CD14-positive monocyte (primary cell): ENCODE data around the gene SLC17A2. TPM values are rescaled to one million over a fixed set of nuclear protein-coding genes. Genes with fewer than 3 reads are reported as not detected.

Source experiments
- DNase-seq, 3 donors: peaks; one replicate each; pipeline ENCODE4 v3.0.0-alpha.2; 2011 to 2022
- H2AFZ ChIP-seq: 2 replicates; pipeline ENCODE4 v1.6.0; 2012; ENCODE audit warnings: mild to moderate bottlenecking, low read depth, low read length, inconsistent platforms; ENCODE audit not compliant: insufficient read depth, poor library complexity, severe bottlenecking
- H3K27ac ChIP-seq, 2 donors: 1 replicate in 1 of 2; 2 replicates in 1 of 2; pipeline ENCODE4 v1.5.1; 2012 to 2013; ENCODE audit warnings: low read length in 2 of 2, control low read depth in 1 of 2, inconsistent platforms in 1 of 2, low read depth in 1 of 2, mild to moderate bottlenecking in 1 of 2
- H3K27me3 ChIP-seq, 2 donors: one replicate each; pipeline versions ENCODE4 v1.6.0 to v1.6.1; 2011 to 2013; ENCODE audit warnings: low read length in 2 of 2; ENCODE audit not compliant: control insufficient read depth in 2 of 2, insufficient read depth in 2 of 2
- H3K36me3 ChIP-seq, 2 donors: replicated peaks in 1 of 2; 1 replicate in 1 of 2; 2 replicates in 1 of 2; pipeline versions ENCODE4 v1.5.1 to v1.6.1; 2012 to 2013; ENCODE audit warnings: low read length in 2 of 2, control low read depth in 1 of 2, inconsistent platforms in 1 of 2, mild to moderate bottlenecking in 1 of 2; ENCODE audit not compliant: insufficient read depth in 2 of 2, control insufficient read depth in 1 of 2
- H3K4me1 ChIP-seq, 2 donors: 1 replicate in 1 of 2; 2 replicates in 1 of 2; pipeline versions ENCODE4 v1.5.1 to v1.6.1; 2012 to 2013; ENCODE audit warnings: low read length in 2 of 2, control low read depth in 1 of 2, inconsistent platforms in 1 of 2, mild to moderate bottlenecking in 1 of 2, moderate library complexity in 1 of 2; ENCODE audit not compliant: insufficient read depth in 2 of 2, control insufficient read depth in 1 of 2
- H3K4me2 ChIP-seq: replicated peaks from 2 replicates; pipeline ENCODE3; 2012; ENCODE audit warnings: low read length, moderate library complexity, mild to moderate bottlenecking; ENCODE audit not compliant: poor library complexity, severe bottlenecking; ENCODE audit errors: extremely low read depth
- H3K4me3 ChIP-seq, 3 experiments: fragments of 200-600 bp in 1 of 3; sonication (generic) in 1 of 3; replicated peaks in 1 of 3; 1 replicate in 2 of 3; 2 replicates in 1 of 3; pipeline ENCODE4 v1.5.1; 2011 to 2013; ENCODE audit warnings: low read length in 3 of 3, mild to moderate bottlenecking in 3 of 3, control low read depth in 2 of 3, low read depth in 2 of 3, inconsistent platforms in 1 of 3, moderate library complexity in 1 of 3
- H3K79me2 ChIP-seq: 2 replicates; pipeline ENCODE4 v1.6.0; 2012; ENCODE audit warnings: mild to moderate bottlenecking, control low read depth, inconsistent platforms, low read length, moderate library complexity; ENCODE audit not compliant: insufficient read depth
- H3K9ac ChIP-seq: 2 replicates; pipeline ENCODE4 v1.6.0; 2017; ENCODE audit warnings: low read length, mild to moderate bottlenecking; ENCODE audit not compliant: insufficient read depth, poor library complexity, severe bottlenecking
- H3K9me3 ChIP-seq, 2 donors: replicated peaks in 1 of 2; 1 replicate in 1 of 2; 2 replicates in 1 of 2; pipeline versions ENCODE4 v1.5.1 to v1.6.1; 2012 to 2013; ENCODE audit warnings: low read length in 2 of 2, control low read depth in 1 of 2; ENCODE audit not compliant: control insufficient read depth in 1 of 2, insufficient read depth in 1 of 2
- H4K20me1 ChIP-seq: 2 replicates; pipeline ENCODE4 v1.6.0; 2012; ENCODE audit warnings: mild to moderate bottlenecking, low read length, control low read depth, moderate library complexity; ENCODE audit not compliant: insufficient read depth
- H3K27ac Mint-ChIP-seq, 7 donors: one replicate each; pipeline ENCODE4 v1.8.0; 2020; ENCODE audit warnings: mild to moderate bottlenecking in 7 of 7, mixed read lengths in 7 of 7, moderate library complexity in 6 of 7, inconsistent platforms in 2 of 7
- H3K27me3 Mint-ChIP-seq, 3 donors: one replicate each; pipeline ENCODE4 v1.8.0; 2021 to 2022; ENCODE audit warnings: low read depth in 3 of 3, mild to moderate bottlenecking in 3 of 3, mixed read lengths in 3 of 3, moderate library complexity in 3 of 3, inconsistent platforms in 1 of 3
- H3K36me3 Mint-ChIP-seq, 2 donors: one replicate each; pipeline ENCODE4 v1.8.0; 2020; ENCODE audit warnings: mixed read lengths in 2 of 2, inconsistent platforms in 1 of 2, mild to moderate bottlenecking in 1 of 2
- H3K4me1 Mint-ChIP-seq: one replicate; pipeline ENCODE4 v1.8.0; 2020; ENCODE audit warnings: mild to moderate bottlenecking, mixed read lengths
- H3K4me3 Mint-ChIP-seq, 2 donors: one replicate each; pipeline ENCODE4 v1.8.0; 2020; ENCODE audit warnings: mild to moderate bottlenecking in 2 of 2, mixed read lengths in 2 of 2, moderate library complexity in 1 of 2
- H3K9me3 Mint-ChIP-seq, 7 donors: one replicate each; pipeline ENCODE4 v1.8.0; 2020 to 2022; ENCODE audit warnings: mixed read lengths in 7 of 7, mild to moderate bottlenecking in 6 of 7, moderate library complexity in 6 of 7, inconsistent platforms in 2 of 7
- WGBS: methylation state at CpG from one replicate; pipeline ENCODE4 v1.1.5; 2013; ENCODE audit warnings: missing lambda C conversion rate; ENCODE audit not compliant: insufficient coverage; 5-methylcytosine and 5-hydroxymethylcytosine counted together
- intact Hi-C, 2 donors: fragments of 100-400 bp; cut with micrococcal nuclease; formaldehyde crosslinking; loops; one replicate each; pipeline versions ENCODE4 v1.15.0 to v1.15.1; 2023
- polyA plus RNA-seq, 3 donors: library from polyadenylated mRNA; depleted of rRNA in 1 of 3; unstranded in 2 of 3; stranded (reverse) in 1 of 3; fragments of 300-500 nt in 2 of 3; fragments of >200 nt in 1 of 3; fragmentation: Illumina TruSeq in 2 of 3; gene quantifications; 1 replicate in 2 of 3; 2 replicates in 1 of 3; pipeline ENCODE4 v1.2.3, GENCODE V29; 2012 to 2021
- TF ChIP-seq, protein P1 (sequence below): fragments of 200-600 bp; IDR thresholded peaks from one replicate; pipeline ENCODE4 v1.8.0; 2022; ENCODE audit warnings: antibody characterized with exemption, mild to moderate bottlenecking

SLC17A2 gene
- polyA plus RNA-seq, 3 donors = not detected

DNA sequence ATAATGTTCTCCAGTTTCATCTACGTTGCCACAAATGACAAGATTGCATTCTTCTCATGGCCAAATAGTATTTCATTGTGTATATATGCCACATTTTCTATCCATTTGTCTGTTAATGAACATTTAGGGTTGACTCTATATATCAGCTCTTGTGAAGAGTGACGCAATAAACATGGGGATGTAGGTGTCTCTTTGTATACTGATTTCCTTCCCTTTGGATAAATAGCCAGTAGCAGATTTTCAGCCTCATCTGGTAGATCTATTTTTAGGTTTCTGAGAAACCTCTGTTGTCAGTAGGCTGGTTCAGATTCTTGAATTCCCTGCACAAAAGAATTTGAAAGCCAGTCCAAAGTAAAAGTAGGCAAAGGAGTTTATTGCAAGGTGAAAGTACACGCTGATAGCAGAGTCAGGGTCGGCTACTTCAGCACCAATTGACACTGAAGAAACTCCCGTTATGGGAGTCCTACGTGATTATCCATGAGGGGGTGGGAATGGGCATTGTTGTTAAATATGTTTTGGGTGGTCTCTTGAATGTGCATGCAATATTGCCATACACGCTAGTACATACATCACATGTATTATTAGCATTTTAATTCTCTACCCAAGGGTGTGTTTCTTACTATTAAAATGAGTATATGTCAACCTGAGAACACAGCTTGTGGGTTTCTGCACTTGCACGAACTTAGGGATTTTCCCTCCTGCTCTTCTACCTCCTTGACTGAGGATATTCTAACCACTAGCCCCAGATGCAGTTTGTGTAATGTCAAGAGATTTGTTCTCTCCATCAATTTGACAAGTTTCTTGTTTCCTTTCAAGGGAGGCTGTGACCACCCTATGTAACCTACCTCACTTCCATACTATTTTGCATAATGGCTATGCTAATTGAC is 14.4 kb upstream of the SLC17A2 start:
- no peaks in the 10 kb centered on the region for H3K27me3 ChIP-seq
- no peak overlapping the region for H2AFZ ChIP-seq
- no peak overlapping the region for H3K27ac Mint-ChIP-seq

DNA sequence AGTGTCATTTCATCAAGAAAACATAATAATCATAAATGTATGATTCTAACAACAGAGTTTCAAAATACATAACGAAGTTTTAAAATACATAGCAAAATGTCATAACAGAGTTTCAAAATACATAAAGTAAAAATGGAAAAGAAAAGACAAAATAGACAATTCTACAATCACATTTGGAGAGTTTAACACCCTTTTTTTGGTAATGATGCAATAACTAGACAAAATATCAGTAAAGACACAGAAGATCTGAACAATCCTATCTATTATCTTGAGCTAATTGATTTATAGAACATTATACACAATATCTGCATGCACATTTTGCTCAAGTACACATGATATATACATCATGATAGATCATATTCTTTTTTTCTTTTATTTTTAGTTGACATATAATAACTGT is 13.4 kb upstream of the SLC17A2 start:
- Histone ChIP-seq H4K20me1 (no peaks in the 10 kb centered on the region), H3K4me2 (no peak overlapping the region), H3K36me3 (no peaks in the 10 kb centered on the region), H3K4me1 (no peaks in the 10 kb centered on the region), H3K9me3 (no peaks in the 10 kb centered on the region), H2AFZ (no peak overlapping the region), H3K4me3 (no peak overlapping the region), H3K27ac (no peak overlapping the region), H3K9ac (no peak overlapping the region), H3K79me2 (no peaks in the 10 kb centered on the region), H3K27me3 (no peaks in the 10 kb centered on the region)
- intact Hi-C loops = no loop called here
- peaks cover 1 to 2% (median 1%) of the 10 kb centered on the region in 3 donors for H3K27me3 Mint-ChIP-seq
- TF ChIP-seq, protein P1, sequence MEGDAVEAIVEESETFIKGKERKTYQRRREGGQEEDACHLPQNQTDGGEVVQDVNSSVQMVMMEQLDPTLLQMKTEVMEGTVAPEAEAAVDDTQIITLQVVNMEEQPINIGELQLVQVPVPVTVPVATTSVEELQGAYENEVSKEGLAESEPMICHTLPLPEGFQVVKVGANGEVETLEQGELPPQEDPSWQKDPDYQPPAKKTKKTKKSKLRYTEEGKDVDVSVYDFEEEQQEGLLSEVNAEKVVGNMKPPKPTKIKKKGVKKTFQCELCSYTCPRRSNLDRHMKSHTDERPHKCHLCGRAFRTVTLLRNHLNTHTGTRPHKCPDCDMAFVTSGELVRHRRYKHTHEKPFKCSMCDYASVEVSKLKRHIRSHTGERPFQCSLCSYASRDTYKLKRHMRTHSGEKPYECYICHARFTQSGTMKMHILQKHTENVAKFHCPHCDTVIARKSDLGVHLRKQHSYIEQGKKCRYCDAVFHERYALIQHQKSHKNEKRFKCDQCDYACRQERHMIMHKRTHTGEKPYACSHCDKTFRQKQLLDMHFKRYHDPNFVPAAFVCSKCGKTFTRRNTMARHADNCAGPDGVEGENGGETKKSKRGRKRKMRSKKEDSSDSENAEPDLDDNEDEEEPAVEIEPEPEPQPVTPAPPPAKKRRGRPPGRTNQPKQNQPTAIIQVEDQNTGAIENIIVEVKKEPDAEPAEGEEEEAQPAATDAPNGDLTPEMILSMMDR = no peak
- no CpG with 5 or more reads among the region's 1 CpG for WGBS
- no peak for DNase-seq
- H3K4me1 Mint-ChIP-seq = no peaks in the 10 kb centered on the region
- H3K36me3 Mint-ChIP-seq = no peaks in the 10 kb centered on the region
- peaks cover 0 to 5% (median 3%) of the 10 kb centered on the region in 7 donors for H3K9me3 Mint-ChIP-seq
- H3K4me3 Mint-ChIP-seq = no peak overlapping the region
- H3K27ac Mint-ChIP-seq = no peak overlapping the region

More for the DNA sequence above, 14.4 kb upstream of the SLC17A2 start:
- Histone ChIP-seq H3K27ac (no peak overlapping the region), H4K20me1 (no peaks in the 10 kb centered on the region), H3K9me3 (no peaks in the 10 kb centered on the region), H3K79me2 (no peaks in the 10 kb centered on the region), H3K4me3 (no peak overlapping the region), H3K9ac (no peak overlapping the region), H3K36me3 (no peaks in the 10 kb centered on the region), H3K4me1 (no peaks in the 10 kb centered on the region), H3K4me2 (no peak overlapping the region)
- WGBS = 83% methylated on average over 2 of the region's 8 CpGs
- peaks cover 0 to 5% (median 3%) of the 10 kb centered on the region in 7 donors for H3K9me3 Mint-ChIP-seq
- intact Hi-C loops = no loop called here
- DNase-seq = no peak
- TF ChIP-seq, protein P1 = no peak
- no peak overlapping the region for H3K4me3 Mint-ChIP-seq
- H3K4me1 Mint-ChIP-seq = no peaks in the 10 kb centered on the region
- peaks cover 1 to 4% (median 1%) of the 10 kb centered on the region in 3 donors for H3K27me3 Mint-ChIP-seq
- no peaks in the 10 kb centered on the region for H3K36me3 Mint-ChIP-seq
